HEK293 (cell line): ENCODE results near the gene PRKCZ.

ENCODE experiments used
- ATF2 ChIP-seq: fragments of 450-650 bp; formaldehyde crosslinking; IDR thresholded peaks from 2 replicates; pipeline ENCODE4 v1.5.1; 2016; ENCODE audit warnings: missing biosample characterization, missing genetic modification characterization, low read depth
- YY1 ChIP-seq: fragments of 450-650 bp; formaldehyde crosslinking; IDR thresholded peaks from 2 replicates; pipeline ENCODE4 v1.5.1; 2018; ENCODE audit warnings: missing biosample characterization, missing genetic modification characterization
- ZBTB11 ChIP-seq: fragments of 450-650 bp; formaldehyde crosslinking; conservative IDR thresholded peaks from 2 replicates; pipeline ENCODE4 v1.5.1; 2016; ENCODE audit warnings: low read depth, missing biosample characterization, missing genetic modification characterization
- ZNF138 ChIP-seq: fragments of 450-650 bp; formaldehyde crosslinking; IDR thresholded peaks from 2 replicates; pipeline ENCODE4 v1.5.1; 2016; ENCODE audit warnings: missing biosample characterization, missing genetic modification characterization, borderline replicate concordance

- TF ChIP-seq ZNF138 (tag by site-specific recombination) (no peak), ATF2 (tag by site-specific recombination) (no peak), ZBTB11 (tag by site-specific recombination) (no peak), YY1 (tag by site-specific recombination) (no peak)
Measured at GRCh38 chr1:2172551-2173146, 122.4 kb downstream of the PRKCZ start.
